K562 (cell line): ENCODE measurements around the gene DOLPP1. TPM values are rescaled to one million over a fixed set of nuclear protein-coding genes. Genes with fewer than 3 reads are reported as not detected.

Experiments
- CHAMP1 ChIP-seq: fragments of 450-650 bp; IDR thresholded peaks from 2 replicates; pipeline ENCODE4 v1.6.1; 2016; ENCODE audit warnings: mild to moderate bottlenecking
- CUX1 ChIP-seq: fragments of 200-800 bp; sonication (Bioruptor generic); IDR thresholded peaks from 2 replicates; pipeline ENCODE4 v1.6.1; 2016; ENCODE audit warnings: missing genetic modification characterization, missing compliant biosample characterization
- HNRNPK ChIP-seq: fragments of 200-400 bp; formaldehyde crosslinking; IDR thresholded peaks from one replicate; pipeline ENCODE4 v1.6.1; 2018; ENCODE audit warnings: mild to moderate bottlenecking, low read depth, low read length; ENCODE audit not compliant: poor library complexity, severe bottlenecking
- KHSRP ChIP-seq: fragments of 450-650 bp; IDR thresholded peaks from 2 replicates; pipeline ENCODE4 v1.6.1; 2017
- MYNN ChIP-seq, 2 experiments: sonication (generic); formaldehyde crosslinking in 1 of 2; IDR thresholded peaks; 2 replicates each; pipeline versions ENCODE4 v1.5.0 to v1.6.1; 2016 to 2020; ENCODE audit warnings: antibody characterized with exemption in 1 of 2, missing genetic modification reagents in 1 of 2
- PRDM10 ChIP-seq: fragments of 450-650 bp; IDR thresholded peaks from 2 replicates; pipeline ENCODE4 v1.6.1; 2018; ENCODE audit not compliant: partially characterized antibody
- SAP30 ChIP-seq: fragments of 200-600 bp; sonication (generic); IDR thresholded peaks from 2 replicates; pipeline ENCODE4 v1.6.1; 2012; ENCODE audit warnings: borderline replicate concordance, low read depth, mild to moderate bottlenecking, moderate library complexity, low read length, control low read depth, inconsistent platforms; ENCODE audit not compliant: insufficient read depth, poor library complexity, severe bottlenecking
- SP1 ChIP-seq: sonication (generic); formaldehyde crosslinking; IDR thresholded peaks from 2 replicates; pipeline ENCODE4 v1.8.1; 2022; ENCODE audit warnings: mild to moderate bottlenecking, missing genetic modification reagents
- TFAP4 ChIP-seq: sonication (generic); formaldehyde crosslinking; IDR thresholded peaks from 2 replicates; pipeline ENCODE4 v1.8.0; 2022; ENCODE audit warnings: missing genetic modification reagents, mild to moderate bottlenecking, moderate library complexity, borderline replicate concordance
- polyA plus RNA-seq, 8 experiments: library from polyadenylated mRNA; depleted of rRNA in 4 of 8; stranded (reverse) in 5 of 8; unstranded in 3 of 8; fragments of >200 nt; fragmentation: Nextera tagmentation in 2 of 8; fragmentation: Illumina TruSeq in 1 of 8; extraction: Ambion mirVana in 2 of 8; extraction: Trizol in 1 of 8; gene quantifications; 2 replicates each; pipeline versions ENCODE4 v1.2.1 to v1.2.3, GENCODE V29; 2011 to 2014; ENCODE audit warnings: inconsistent platforms in 1 of 8, missing spikeins in 1 of 8
- total RNA-seq, 7 experiments: library from RNA; depleted of rRNA in 6 of 7; stranded (reverse); fragments of >200 nt in 6 of 7; fragmentation: Illumina TruSeq in 2 of 7; extraction: Trizol in 2 of 7; gene quantifications; 2 replicates each; pipeline versions ENCODE4 v1.2.1 to v1.2.3, GENCODE V29; 2011 to 2021; ENCODE audit warnings: low replicate concordance in 1 of 7

Gene DOLPP1
- total and polyA plus RNA-seq, 9 of the 15 experiments (the other 6 are each of a cell fraction or from before 2014, with no cell fraction given), result 3.0 to 39.8 (median 30.5) TPM

GRCh38 chr9:129081388-129081904, 535 bp downstream of the DOLPP1 start (continued):
- TF ChIP-seq PRDM10, result no peak
- TF ChIP-seq KHSRP, result no peak
- TF ChIP-seq HNRNPK, result no peak
- TF ChIP-seq SP1 (CRISPR knock-in tag), result no peak
- peak; percentile 10 for TF ChIP-seq SAP30
- TF ChIP-seq CUX1 (CRISPR knock-in tag), result no peak
- TF ChIP-seq MYNN (IDR thresholded peaks at IDR 0.05), result no peak
- TF ChIP-seq MYNN (CRISPR knock-in tag; IDR thresholded peaks at IDR 0.05), result no peak
- TF ChIP-seq TFAP4 (CRISPR knock-in tag), result no peak
- TF ChIP-seq CHAMP1, result no peak
